ENCODE measurements around the gene PCMTD2.

The PCMTD2 gene

DNA sequence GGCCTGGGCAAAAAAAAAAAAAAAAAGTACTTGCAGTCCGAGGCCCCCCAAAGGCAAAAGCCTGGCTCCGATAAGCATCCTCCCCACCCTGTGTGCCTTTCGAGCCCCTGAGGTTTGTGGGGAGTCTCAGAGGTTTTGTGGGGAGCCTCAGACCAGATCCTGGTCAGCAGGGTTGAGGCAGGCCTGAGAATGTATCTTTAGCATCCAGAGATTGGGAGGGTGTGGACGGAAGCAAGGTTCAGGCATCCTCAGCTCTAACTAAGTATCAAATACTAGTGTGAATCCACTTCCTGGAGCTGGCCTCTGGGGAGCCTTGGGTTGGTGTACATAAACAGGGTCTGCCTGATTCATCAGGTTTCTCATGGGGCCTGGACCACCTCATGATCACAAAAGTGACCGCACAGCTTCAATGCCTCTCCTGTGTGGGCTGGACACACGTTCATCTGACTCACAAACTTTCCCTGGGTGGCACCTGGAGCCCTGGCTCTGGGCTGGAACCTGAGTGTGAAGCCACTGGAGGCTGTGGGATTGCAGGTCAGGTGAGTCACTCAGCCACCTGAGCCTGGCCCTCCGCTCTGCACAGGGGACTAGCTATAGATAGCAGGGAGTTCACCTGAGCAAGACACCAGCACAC, 24.4 kb downstream of the PCMTD2 start:
- Histone ChIP-seq H3K27me3 (ENCODE audit: insufficient read depth, poor library complexity, severe bottlenecking) (no peaks in the 10 kb centered on the region), H3K4me3 (replicated peaks; ENCODE audit: insufficient read depth, low read length) (no peak overlapping the region), H3K27ac (replicated peaks) (no peak overlapping the region)
- no peak for DNase-seq (ENCODE audit: low read depth in 1 of 2, low spot score in 1 of 2)
- TF ChIP-seq, protein P1, sequence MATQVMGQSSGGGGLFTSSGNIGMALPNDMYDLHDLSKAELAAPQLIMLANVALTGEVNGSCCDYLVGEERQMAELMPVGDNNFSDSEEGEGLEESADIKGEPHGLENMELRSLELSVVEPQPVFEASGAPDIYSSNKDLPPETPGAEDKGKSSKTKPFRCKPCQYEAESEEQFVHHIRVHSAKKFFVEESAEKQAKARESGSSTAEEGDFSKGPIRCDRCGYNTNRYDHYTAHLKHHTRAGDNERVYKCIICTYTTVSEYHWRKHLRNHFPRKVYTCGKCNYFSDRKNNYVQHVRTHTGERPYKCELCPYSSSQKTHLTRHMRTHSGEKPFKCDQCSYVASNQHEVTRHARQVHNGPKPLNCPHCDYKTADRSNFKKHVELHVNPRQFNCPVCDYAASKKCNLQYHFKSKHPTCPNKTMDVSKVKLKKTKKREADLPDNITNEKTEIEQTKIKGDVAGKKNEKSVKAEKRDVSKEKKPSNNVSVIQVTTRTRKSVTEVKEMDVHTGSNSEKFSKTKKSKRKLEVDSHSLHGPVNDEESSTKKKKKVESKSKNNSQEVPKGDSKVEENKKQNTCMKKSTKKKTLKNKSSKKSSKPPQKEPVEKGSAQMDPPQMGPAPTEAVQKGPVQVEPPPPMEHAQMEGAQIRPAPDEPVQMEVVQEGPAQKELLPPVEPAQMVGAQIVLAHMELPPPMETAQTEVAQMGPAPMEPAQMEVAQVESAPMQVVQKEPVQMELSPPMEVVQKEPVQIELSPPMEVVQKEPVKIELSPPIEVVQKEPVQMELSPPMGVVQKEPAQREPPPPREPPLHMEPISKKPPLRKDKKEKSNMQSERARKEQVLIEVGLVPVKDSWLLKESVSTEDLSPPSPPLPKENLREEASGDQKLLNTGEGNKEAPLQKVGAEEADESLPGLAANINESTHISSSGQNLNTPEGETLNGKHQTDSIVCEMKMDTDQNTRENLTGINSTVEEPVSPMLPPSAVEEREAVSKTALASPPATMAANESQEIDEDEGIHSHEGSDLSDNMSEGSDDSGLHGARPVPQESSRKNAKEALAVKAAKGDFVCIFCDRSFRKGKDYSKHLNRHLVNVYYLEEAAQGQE (IDR thresholded peaks at IDR 0.05; ENCODE audit: insufficient replicate concordance, low read depth) = no peak
- no peak for TF ChIP-seq GABPA (IDR thresholded peaks at IDR 0.05; ENCODE audit: low read depth)
- TF ChIP-seq, protein P2, sequence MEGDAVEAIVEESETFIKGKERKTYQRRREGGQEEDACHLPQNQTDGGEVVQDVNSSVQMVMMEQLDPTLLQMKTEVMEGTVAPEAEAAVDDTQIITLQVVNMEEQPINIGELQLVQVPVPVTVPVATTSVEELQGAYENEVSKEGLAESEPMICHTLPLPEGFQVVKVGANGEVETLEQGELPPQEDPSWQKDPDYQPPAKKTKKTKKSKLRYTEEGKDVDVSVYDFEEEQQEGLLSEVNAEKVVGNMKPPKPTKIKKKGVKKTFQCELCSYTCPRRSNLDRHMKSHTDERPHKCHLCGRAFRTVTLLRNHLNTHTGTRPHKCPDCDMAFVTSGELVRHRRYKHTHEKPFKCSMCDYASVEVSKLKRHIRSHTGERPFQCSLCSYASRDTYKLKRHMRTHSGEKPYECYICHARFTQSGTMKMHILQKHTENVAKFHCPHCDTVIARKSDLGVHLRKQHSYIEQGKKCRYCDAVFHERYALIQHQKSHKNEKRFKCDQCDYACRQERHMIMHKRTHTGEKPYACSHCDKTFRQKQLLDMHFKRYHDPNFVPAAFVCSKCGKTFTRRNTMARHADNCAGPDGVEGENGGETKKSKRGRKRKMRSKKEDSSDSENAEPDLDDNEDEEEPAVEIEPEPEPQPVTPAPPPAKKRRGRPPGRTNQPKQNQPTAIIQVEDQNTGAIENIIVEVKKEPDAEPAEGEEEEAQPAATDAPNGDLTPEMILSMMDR (IDR thresholded peaks at IDR 0.05; ENCODE audit: insufficient read depth, low read length) = no peak
- TF ChIP-seq SPI1 (IDR thresholded peaks at IDR 0.05; ENCODE audit: borderline replicate concordance, low read depth) = no peak
- no peak for TF ChIP-seq POLR2AphosphoS5 (IDR thresholded peaks at IDR 0.05; ENCODE audit: low read depth)

DNA sequence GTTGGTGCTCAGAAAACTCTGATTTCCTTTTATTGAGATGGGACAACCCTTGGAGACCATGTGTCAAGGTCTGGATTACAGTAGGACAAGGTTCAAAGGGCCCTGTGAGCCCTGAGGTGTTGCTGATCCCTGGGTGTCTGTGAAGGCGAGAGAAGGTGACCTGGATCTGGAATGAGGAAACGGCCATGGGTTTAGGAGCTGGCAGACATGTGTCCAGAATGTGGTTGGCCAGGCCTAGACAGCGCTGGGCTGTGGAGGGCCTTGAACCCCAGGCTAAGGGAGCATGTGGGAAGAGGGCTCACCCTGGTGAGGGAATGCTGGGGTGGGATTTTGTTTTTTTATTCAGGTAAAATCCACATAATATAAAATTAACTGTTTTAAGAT, 24.9 kb downstream of the PCMTD2 start:
- Histone ChIP-seq H3K27ac (replicated peaks) (no peak overlapping the region), H3K4me3 (replicated peaks; ENCODE audit: insufficient read depth, low read length) (no peak overlapping the region), H3K27me3 (ENCODE audit: insufficient read depth, poor library complexity, severe bottlenecking) (no peaks in the 10 kb centered on the region)
- DNase-seq (ENCODE audit: low read depth in 1 of 2, low spot score in 1 of 2) = no peak
- TF ChIP-seq SPI1 (IDR thresholded peaks at IDR 0.05; ENCODE audit: borderline replicate concordance, low read depth) (no peak), POLR2AphosphoS5 (IDR thresholded peaks at IDR 0.05; ENCODE audit: low read depth) (no peak), GABPA (IDR thresholded peaks at IDR 0.05; ENCODE audit: low read depth) (no peak)
- TF ChIP-seq, protein P1 (IDR thresholded peaks at IDR 0.05; ENCODE audit: insufficient replicate concordance, low read depth) = no peak
- TF ChIP-seq, protein P2 (IDR thresholded peaks at IDR 0.05; ENCODE audit: insufficient read depth, low read length) = no peak

DNA sequence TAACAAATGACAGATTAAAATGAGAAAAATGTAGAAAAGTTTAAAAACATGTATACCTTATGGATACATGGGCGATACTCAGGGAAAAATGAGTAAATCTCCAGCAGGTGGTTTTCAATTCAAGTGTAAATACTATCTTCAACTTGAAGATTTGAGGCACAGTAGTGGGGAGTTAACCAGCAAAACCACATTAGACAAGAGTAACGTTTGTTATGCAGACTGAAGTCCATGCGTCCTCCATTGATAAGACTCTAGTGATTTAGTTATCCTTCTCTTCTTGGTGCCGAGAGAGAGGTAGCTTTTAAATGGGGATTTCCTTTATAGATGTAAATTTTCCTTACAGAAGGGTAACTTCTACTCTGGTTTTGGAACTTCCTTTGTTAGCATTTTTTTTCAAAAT, 28.1 kb downstream of the PCMTD2 start:
- H3K27ac ChIP-seq (replicated peaks) = no peak overlapping the region
- no peak for DNase-seq (ENCODE audit: low read depth in 1 of 2, low spot score in 1 of 2)
- H3K4me3 ChIP-seq (replicated peaks; ENCODE audit: insufficient read depth, low read length) = no peak overlapping the region
- TF ChIP-seq GABPA (IDR thresholded peaks at IDR 0.05; ENCODE audit: low read depth) = no peak
- TF ChIP-seq, protein P1 (IDR thresholded peaks at IDR 0.05; ENCODE audit: insufficient replicate concordance, low read depth) = no peak
- no peak for TF ChIP-seq POLR2AphosphoS5 (IDR thresholded peaks at IDR 0.05; ENCODE audit: low read depth)
- no peak for TF ChIP-seq SPI1 (IDR thresholded peaks at IDR 0.05; ENCODE audit: borderline replicate concordance, low read depth)
- no peaks in the 10 kb centered on the region for H3K27me3 ChIP-seq (ENCODE audit: insufficient read depth, poor library complexity, severe bottlenecking)
